Esophagus (tissue), 2 donors: ENCODE measurements around the gene PTPRR. TPM values are rescaled to one million over a fixed set of nuclear protein-coding genes. Genes with fewer than 3 reads are reported as not detected.

Experiments used
- H3K27ac ChIP-seq, 2 donors: one replicate each; pipeline ENCODE4 v1.5.1; 2013; ENCODE audit warnings: low read depth in 2 of 2, mild to moderate bottlenecking in 2 of 2, inconsistent platforms in 1 of 2, low read length in 1 of 2, moderate library complexity in 1 of 2
- H3K27me3 ChIP-seq, 2 donors: one replicate each; pipeline ENCODE4 v1.6.1; 2013; ENCODE audit warnings: low read length in 2 of 2, control low read depth in 1 of 2, mild to moderate bottlenecking in 1 of 2; ENCODE audit not compliant: insufficient read depth in 2 of 2, control insufficient read depth in 1 of 2
- H3K36me3 ChIP-seq, 2 donors: one replicate each; pipeline ENCODE4 v1.6.1; 2013; ENCODE audit warnings: low read length in 1 of 2; ENCODE audit not compliant: control insufficient read depth in 2 of 2, insufficient read depth in 2 of 2
- H3K4me1 ChIP-seq, 2 donors: one replicate each; pipeline ENCODE4 v1.6.1; 2013; ENCODE audit warnings: low read length in 1 of 2; ENCODE audit not compliant: control insufficient read depth in 2 of 2, insufficient read depth in 2 of 2
- H3K4me3 ChIP-seq, 2 donors: one replicate each; pipeline ENCODE4 v1.5.1; 2013; ENCODE audit warnings: low read length in 2 of 2, mild to moderate bottlenecking in 2 of 2, low read depth in 1 of 2, moderate library complexity in 1 of 2
- H3K9me3 ChIP-seq, 2 donors: one replicate each; pipeline ENCODE4 v1.6.1; 2013; ENCODE audit warnings: mild to moderate bottlenecking in 2 of 2, low read depth in 1 of 2, low read length in 1 of 2, moderate library complexity in 1 of 2; ENCODE audit not compliant: control insufficient read depth in 2 of 2, insufficient read depth in 1 of 2
- WGBS, 2 donors: extraction: QIAGEN DNeasy Blood & Tissue Kit; methylation state at CpG; one replicate each; pipeline ENCODE4 v1.1.7; 2013; 5-methylcytosine and 5-hydroxymethylcytosine counted together
- polyA plus RNA-seq, 2 donors: library from polyadenylated mRNA; stranded (reverse); fragments of 200-250 nt; gene quantifications; one replicate each; pipeline ENCODE4 v1.2.3, GENCODE V29; 2013
- donor health status: healthy with polysubstance abuse.
- donor health status: Bipolar disorder and iron deficiency.

The PTPRR gene
- polyA plus RNA-seq, 2 donors = 0.05 to 0.06 TPM

DNA sequence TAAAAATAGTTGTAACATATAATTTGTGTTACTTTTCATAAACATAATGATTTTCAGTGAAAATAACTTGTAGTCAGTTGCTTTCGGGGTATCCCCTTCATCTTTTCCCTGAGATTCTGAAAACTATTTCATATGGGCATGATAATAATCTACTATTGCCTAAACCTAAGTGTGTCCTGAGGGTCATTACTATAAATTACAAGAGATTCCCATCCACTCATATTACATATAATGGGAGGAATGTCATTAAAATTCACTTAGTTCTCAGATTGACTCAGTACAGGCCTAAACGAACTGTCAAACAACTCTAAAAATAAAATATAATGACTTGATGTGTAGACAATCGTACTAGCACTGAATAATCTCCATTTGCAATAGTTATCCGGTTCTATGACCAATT lies 72.7 kb downstream of the PTPRR start:
- no peak overlapping the region for H3K4me3 ChIP-seq
- H3K36me3 ChIP-seq = no peaks in the 10 kb centered on the region
- H3K27me3 ChIP-seq = no peaks in the 10 kb centered on the region
- no peaks in the 10 kb centered on the region for H3K9me3 ChIP-seq
- H3K4me1 ChIP-seq = no peaks in the 10 kb centered on the region
- WGBS, 2 donors = 72 to 84% methylated on average over 4 of the region's 4 CpGs
- no peak overlapping the region for H3K27ac ChIP-seq

DNA sequence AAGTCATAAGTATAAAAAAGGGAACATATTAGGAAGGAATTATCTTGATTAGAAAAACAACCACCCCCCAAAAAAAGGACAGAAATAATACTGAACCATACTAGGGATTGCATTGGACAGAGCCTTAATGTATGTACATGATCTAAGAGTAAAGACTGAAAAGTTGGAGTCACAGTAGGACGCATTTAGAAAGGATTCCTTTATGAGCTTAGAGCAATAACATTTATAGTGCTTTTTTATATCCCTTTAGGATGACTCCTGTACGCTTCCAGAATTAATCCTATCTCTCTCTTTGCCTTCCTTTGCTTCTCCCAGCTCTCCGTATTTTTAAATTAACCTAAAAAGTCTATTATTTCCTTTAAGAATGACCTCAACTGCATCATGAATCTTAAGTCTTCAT lies 75.3 kb downstream of the PTPRR start:
- no peaks in the 10 kb centered on the region for H3K4me1 ChIP-seq
- no peak overlapping the region for H3K4me3 ChIP-seq
- WGBS, 2 donors = 78 to 86% methylated on average over 3 of the region's 3 CpGs
- H3K27me3 ChIP-seq = no peaks in the 10 kb centered on the region
- H3K36me3 ChIP-seq = no peaks in the 10 kb centered on the region
- H3K9me3 ChIP-seq = no peaks in the 10 kb centered on the region
- no peak overlapping the region for H3K27ac ChIP-seq

DNA sequence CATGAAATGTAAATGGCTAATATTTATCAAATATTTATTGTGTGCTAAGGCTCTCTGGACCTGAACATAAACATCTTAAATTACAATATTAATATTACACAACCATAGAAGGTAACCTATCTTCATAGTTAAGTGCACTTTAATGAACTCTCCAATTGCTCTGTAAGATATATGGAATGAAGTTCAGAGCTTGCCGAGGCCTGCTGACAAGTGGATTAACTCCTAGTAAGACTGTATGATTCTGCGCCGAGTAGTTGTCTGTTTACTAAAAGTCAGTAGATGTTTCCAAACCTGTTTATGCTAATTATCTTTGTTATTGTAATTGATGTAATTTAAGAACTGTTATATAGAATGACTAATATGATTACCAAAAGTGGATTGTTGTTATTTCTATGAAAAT lies 77.2 kb downstream of the PTPRR start:
- no peaks in the 10 kb centered on the region for H3K36me3 ChIP-seq
- 71 to 73% methylated on average over 3 of the region's 3 CpGs for WGBS, 2 donors
- H3K27ac ChIP-seq = no peak overlapping the region
- H3K27me3 ChIP-seq = no peaks in the 10 kb centered on the region
- H3K4me1 ChIP-seq = no peaks in the 10 kb centered on the region
- no peak overlapping the region for H3K4me3 ChIP-seq
- H3K9me3 ChIP-seq = no peaks in the 10 kb centered on the region

DNA sequence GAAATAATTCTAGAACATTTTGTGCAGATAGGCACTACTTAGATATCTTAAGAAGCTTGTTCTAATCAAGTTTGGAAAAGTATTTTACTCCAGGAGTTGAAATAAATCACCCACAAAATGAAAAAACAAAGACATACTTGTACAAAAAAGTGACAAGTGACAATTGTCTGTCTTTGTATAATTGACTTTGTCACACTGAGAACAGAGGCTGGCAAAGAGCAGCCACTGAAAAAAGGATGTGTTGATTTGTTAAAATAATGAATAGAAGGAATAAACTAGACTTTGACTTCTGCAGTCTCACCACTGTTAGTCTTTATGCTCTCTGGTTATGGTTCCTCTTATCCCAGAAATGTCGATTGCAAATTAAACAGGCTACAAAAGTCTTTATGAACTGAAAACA lies 77.6 kb downstream of the PTPRR start:
- 63 to 66% methylated on average over 1 of the region's 1 CpG for WGBS, 2 donors
- no peaks in the 10 kb centered on the region for H3K27me3 ChIP-seq
- H3K4me3 ChIP-seq = no peak overlapping the region
- no peaks in the 10 kb centered on the region for H3K9me3 ChIP-seq
- no peak overlapping the region for H3K27ac ChIP-seq
- no peaks in the 10 kb centered on the region for H3K4me1 ChIP-seq
- no peaks in the 10 kb centered on the region for H3K36me3 ChIP-seq

DNA sequence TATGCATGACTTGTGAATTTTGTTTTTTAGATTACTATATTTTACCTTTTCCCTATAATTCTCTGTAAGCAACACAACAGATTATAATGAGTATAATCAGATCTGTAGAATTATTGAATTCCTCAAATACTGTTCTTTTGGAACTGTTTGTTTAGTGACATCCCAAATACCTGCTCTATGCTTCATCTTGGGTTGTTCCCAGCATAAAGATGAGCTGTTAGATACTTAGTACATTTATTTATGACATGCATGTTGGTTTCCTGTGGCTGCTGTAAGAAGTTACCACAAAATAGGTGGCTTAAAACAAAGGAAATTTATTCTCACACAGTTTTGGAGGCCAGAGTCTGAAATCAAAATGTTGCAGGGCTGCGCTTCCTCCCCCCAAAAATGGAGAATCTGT lies 78.4 kb downstream of the PTPRR start:
- Histone ChIP-seq H3K4me1 (no peaks in the 10 kb centered on the region), H3K27ac (no peak overlapping the region), H3K27me3 (no peaks in the 10 kb centered on the region), H3K4me3 (no peak overlapping the region), H3K36me3 (no peaks in the 10 kb centered on the region), H3K9me3 (no peaks in the 10 kb centered on the region)
- 95 to 100% methylated on average over 1 of the region's 1 CpG for WGBS, 2 donors

DNA sequence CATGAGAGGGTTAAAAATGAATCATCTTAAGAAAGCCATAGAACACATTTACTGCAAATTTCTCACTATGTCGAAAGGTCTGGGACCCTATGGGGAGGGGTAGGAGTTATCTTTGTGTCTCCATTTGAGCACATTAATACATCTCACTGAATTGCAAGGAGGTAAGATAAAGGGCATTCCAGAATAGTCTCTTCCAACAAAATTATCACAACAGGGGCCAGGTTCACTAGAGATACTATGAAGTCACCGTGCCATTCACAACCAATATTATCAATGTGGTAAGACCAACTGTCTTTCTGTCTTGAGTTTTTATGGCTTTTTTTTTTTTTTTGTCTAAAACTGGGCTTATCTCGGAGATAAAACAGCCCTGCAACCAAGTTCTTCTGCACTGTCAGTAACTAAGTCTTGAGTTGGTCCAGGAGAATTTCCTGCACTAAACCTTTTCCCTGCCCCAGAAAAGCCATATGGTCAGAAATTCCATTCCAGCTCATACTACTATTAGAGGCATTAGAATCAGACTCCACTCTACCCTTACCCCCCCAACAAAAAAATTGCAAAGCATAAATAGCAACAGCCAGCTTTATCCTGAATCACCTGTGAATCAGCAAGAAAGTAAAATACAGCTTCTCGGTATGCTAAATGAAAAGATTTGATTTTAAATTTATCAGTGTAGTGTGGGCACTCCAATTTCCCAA lies 79.7 kb downstream of the PTPRR start:
- H3K9me3 ChIP-seq = no peaks in the 10 kb centered on the region
- H3K4me1 ChIP-seq = no peaks in the 10 kb centered on the region
- no peak overlapping the region for H3K4me3 ChIP-seq
- H3K27me3 ChIP-seq = no peaks in the 10 kb centered on the region
- WGBS, 2 donors = 74 to 84% methylated on average over 4 of the region's 4 CpGs
- H3K36me3 ChIP-seq = no peaks in the 10 kb centered on the region
- H3K27ac ChIP-seq = no peak overlapping the region

DNA sequence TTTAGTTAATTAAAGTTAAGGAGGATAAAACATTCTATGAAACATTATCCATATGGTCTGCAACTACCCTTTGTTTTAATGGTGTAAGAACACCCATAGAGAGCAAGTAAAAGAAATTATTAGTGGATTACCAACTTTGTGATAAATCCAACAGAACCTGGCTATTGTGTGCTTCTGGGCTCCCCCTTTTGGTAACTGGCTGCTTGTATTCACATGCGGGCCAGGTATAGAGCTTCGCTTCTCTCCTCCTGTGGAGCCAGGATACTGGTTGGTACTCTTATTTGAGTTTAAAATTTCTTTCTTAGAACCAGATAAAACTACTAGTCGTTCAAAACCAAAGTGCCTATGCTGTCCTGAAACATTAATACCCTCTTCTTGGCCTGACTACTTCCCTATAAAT lies 81.0 kb downstream of the PTPRR start:
- no peak overlapping the region for H3K4me3 ChIP-seq
- no peaks in the 10 kb centered on the region for H3K27me3 ChIP-seq
- no peaks in the 10 kb centered on the region for H3K4me1 ChIP-seq
- H3K36me3 ChIP-seq = no peaks in the 10 kb centered on the region
- 61 to 70% methylated on average over 3 of the region's 3 CpGs for WGBS, 2 donors
- H3K27ac ChIP-seq = no peak overlapping the region
- H3K9me3 ChIP-seq = no peaks in the 10 kb centered on the region

DNA sequence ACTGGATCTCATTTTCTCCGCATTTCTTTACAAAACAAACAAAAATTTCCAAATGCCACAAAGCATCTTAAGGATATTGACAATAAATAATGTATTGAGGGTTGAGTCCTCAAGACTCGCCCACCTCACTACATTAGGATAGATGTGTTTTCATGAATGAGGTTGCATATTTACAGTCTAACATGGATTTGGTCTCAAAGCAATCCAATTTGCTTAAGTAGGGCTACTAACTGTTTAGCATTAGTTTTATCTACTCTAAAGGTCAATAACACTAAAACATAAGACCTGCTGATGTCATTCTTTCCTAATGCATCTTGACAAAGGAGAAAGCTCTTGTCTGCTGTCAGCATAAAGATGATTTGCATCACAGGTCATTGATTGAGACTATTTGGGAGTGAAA lies 82.4 kb downstream of the PTPRR start:
- no peaks in the 10 kb centered on the region for H3K36me3 ChIP-seq
- no peak overlapping the region for H3K27ac ChIP-seq
- H3K4me3 ChIP-seq = no peak overlapping the region
- no peaks in the 10 kb centered on the region for H3K27me3 ChIP-seq
- H3K9me3 ChIP-seq = no peaks in the 10 kb centered on the region
- H3K4me1 ChIP-seq = no peaks in the 10 kb centered on the region
- 56 to 62% methylated on average over 2 of the region's 2 CpGs for whole genome bisulfite sequencing, 2 donors

DNA sequence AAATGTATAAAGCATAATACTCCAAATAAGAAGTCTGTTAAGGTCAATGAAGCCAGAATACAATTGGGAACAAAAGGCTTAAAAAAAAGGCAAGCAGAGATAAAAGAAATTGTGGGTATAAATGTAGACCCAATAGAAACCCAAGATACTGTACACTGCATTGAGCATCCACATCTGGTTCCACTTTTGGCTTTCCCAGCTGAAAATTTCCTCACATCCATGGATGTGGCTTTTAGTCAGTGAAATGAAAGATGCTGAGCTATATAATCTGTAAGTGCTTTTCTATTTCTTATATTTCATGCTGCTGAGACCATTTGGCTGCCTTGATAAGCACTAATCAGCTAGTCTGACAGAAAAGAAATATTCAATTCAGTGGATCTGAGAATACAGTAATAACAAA lies 83.5 kb downstream of the PTPRR start:
- Histone ChIP-seq H3K4me3 (no peak overlapping the region), H3K4me1 (no peaks in the 10 kb centered on the region), H3K27me3 (no peaks in the 10 kb centered on the region), H3K27ac (no peak overlapping the region), H3K9me3 (no peaks in the 10 kb centered on the region), H3K36me3 (no peaks in the 10 kb centered on the region)

DNA sequence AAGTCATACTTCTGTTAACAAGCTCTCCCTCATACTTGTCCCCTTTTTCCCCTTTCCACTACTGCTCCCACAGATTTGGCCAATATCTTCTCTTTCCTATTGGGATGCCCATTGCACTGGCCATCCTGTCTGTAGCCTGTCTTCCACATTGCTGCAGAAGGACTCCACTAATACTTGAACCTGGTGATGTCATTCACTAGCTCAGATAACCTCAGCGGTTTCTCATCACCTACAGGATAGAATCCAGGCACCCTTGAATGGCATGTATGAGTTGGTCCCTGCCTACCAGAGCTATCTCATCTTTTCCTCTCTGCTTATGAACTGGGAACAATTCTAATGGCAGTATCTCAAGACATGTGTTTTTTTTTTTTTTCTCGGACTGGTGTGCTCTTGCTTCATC lies 84.6 kb downstream of the PTPRR start:
- Histone ChIP-seq H3K27ac (no peak overlapping the region), H3K4me3 (no peak overlapping the region), H3K4me1 (no peaks in the 10 kb centered on the region), H3K9me3 (no peaks in the 10 kb centered on the region), H3K36me3 (no peaks in the 10 kb centered on the region), H3K27me3 (no peaks in the 10 kb centered on the region)
- 84 to 86% methylated on average over 2 of the region's 2 CpGs for WGBS, 2 donors
